Measurements from ENCODE around the gene KAT2A.

The KAT2A gene

DNA sequence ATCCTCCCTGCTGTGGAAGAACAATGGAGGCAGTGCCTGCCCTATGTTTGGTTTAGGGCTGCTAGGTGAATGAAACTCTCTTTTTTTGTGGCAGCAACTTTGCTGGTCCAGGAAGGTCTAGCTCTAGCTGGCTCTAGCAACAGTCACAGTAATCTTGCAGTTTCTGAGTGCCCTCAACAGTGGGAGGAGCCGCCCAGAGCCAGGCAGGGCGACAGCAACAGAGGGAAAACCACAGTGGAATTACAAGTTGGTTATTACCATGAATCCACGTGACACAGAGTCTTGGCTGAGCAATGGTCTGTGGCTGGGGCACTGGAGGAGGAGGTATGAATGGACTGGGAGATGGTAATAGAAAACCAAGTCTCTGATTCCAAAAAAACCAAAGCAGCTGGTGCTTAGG, 11.8 kb upstream of the KAT2A start:
- Histone ChIP-seq H3K4me3 (replicated peaks; ENCODE audit: low read depth, low read length) (no peak overlapping the region), H3K27me3 (replicated peaks; ENCODE audit: control insufficient read depth, insufficient read depth, low read length) (no peaks in the 10 kb centered on the region), H3K36me3 (ENCODE audit: control insufficient read depth, insufficient read depth, low read length) (peaks cover 31% of the 10 kb centered on the region)
- TF ChIP-seq, protein P1, sequence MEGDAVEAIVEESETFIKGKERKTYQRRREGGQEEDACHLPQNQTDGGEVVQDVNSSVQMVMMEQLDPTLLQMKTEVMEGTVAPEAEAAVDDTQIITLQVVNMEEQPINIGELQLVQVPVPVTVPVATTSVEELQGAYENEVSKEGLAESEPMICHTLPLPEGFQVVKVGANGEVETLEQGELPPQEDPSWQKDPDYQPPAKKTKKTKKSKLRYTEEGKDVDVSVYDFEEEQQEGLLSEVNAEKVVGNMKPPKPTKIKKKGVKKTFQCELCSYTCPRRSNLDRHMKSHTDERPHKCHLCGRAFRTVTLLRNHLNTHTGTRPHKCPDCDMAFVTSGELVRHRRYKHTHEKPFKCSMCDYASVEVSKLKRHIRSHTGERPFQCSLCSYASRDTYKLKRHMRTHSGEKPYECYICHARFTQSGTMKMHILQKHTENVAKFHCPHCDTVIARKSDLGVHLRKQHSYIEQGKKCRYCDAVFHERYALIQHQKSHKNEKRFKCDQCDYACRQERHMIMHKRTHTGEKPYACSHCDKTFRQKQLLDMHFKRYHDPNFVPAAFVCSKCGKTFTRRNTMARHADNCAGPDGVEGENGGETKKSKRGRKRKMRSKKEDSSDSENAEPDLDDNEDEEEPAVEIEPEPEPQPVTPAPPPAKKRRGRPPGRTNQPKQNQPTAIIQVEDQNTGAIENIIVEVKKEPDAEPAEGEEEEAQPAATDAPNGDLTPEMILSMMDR (IDR thresholded peaks at IDR 0.05; ENCODE audit: insufficient read depth, low read length, poor library complexity, severe bottlenecking), result no peak
- DNase-seq (ENCODE audit: extremely low read depth, insufficient read length), result no peak

- TF ChIP-seq, protein P1 (IDR thresholded peaks at IDR 0.05; ENCODE audit: insufficient read depth, low read length, poor library complexity, severe bottlenecking), result no peak
- DNase-seq (ENCODE audit: extremely low read depth, insufficient read length), result no peak
- Histone ChIP-seq H3K4me3 (replicated peaks; ENCODE audit: low read depth, low read length) (no peak overlapping the region), H3K27me3 (replicated peaks; ENCODE audit: control insufficient read depth, insufficient read depth, low read length) (no peaks in the 10 kb centered on the region), H3K36me3 (ENCODE audit: control insufficient read depth, insufficient read depth, low read length) (peaks cover 35% of the 10 kb centered on the region)
Observed at GRCh38 chr17:42131981-42132432, 10.8 kb upstream of the KAT2A start.

DNA sequence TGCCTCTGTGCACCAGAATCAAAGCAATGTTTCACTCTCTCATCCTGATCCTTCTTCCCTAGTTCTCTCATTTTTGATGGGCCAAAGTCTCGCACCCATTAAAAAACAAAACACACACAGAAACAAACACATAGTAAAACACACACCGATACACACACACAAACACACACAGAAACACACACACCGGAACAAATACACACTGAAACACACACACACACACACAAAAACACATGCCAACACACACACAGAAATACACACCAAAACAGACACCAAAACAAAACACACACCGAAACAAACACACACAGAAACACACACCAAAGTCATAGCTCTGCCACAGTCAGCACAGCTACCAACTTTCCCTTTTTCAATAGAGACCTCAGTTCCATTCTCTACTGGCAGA, 10.1 kb upstream of the KAT2A start:
- H3K4me3 ChIP-seq (replicated peaks; ENCODE audit: low read depth, low read length), result no peak overlapping the region
- no peak for DNase-seq (ENCODE audit: extremely low read depth, insufficient read length)
- TF ChIP-seq, protein P1 (IDR thresholded peaks at IDR 0.05; ENCODE audit: insufficient read depth, low read length, poor library complexity, severe bottlenecking), result no peak
- H3K27me3 ChIP-seq (replicated peaks; ENCODE audit: control insufficient read depth, insufficient read depth, low read length), result no peaks in the 10 kb centered on the region
- H3K36me3 ChIP-seq (ENCODE audit: control insufficient read depth, insufficient read depth, low read length), result peaks cover 39% of the 10 kb centered on the region

DNA sequence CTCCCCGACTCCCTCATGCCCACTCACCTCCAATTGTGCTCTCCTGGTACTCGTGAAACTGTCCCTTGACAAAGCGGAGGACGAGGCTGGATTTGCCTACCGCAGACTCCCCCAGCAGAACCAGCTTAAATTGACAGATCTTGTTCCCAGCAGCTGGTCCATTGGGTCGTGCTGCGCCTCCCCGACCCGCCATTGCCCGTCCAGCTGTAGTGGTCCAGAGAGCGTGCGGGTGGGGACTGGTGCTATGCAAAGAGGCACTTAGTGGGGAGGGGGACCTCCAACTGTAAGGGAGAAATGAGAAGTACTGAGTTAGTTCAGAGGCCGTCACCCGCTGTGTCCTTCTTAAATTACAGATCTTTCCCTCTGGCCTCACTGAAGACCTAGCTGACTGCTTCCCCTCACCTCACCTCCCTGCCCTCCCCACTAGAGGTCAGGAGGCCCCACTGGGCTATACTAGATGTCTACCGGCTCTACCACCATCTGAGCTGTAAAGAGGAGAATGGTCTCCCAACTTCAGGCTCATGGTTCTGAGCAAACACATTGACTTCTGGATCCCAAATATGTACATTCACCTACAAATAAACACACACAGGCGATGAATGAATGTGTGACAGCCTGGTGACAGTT, 9.3 kb upstream of the KAT2A start:
- no peak for DNase-seq (ENCODE audit: extremely low read depth, insufficient read length)
- TF ChIP-seq, protein P1 (IDR thresholded peaks at IDR 0.05; ENCODE audit: insufficient read depth, low read length, poor library complexity, severe bottlenecking), result no peak
- no peaks in the 10 kb centered on the region for H3K27me3 ChIP-seq (replicated peaks; ENCODE audit: control insufficient read depth, insufficient read depth, low read length)
- H3K4me3 ChIP-seq (replicated peaks; ENCODE audit: low read depth, low read length), result no peak overlapping the region
- H3K36me3 ChIP-seq (ENCODE audit: control insufficient read depth, insufficient read depth, low read length), result peaks cover 32% of the 10 kb centered on the region

DNA sequence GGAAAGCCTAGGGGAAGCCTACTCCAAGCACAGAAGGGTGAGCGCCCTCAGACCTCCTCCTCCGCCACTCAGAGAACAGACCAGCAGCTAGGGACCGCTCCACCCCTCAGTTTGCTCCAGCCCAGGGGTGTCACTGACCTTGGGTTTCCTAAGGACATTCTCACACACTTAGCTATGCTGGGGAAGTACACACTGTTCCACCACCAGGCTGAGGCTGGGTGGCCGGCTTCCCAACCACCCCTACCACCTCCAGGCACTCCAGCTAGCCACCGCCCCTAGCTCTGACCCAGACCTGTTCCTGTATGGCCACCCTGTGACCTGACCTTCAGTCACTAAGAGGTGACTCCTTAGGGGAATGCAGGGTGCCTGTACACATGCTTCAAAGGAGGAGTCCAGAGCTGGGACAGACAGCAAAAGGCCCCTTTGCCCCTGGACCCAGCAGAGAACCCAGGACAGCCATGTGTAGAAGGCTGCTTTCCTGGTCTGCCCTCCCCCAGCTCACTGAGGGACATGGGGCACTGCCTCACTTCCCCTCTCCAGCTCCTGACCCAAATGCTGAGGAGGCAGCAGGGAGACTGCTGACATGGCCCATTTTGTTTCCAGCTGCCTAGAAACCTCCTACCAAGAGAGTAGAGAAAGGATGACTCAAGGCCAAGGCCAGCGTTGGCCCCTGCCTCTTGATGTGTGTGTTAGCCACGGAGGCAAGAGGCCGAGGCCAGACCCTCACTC, 8.1 kb upstream of the KAT2A start:
- H3K27me3 ChIP-seq (replicated peaks; ENCODE audit: control insufficient read depth, insufficient read depth, low read length), result no peaks in the 10 kb centered on the region
- H3K4me3 ChIP-seq (replicated peaks; ENCODE audit: low read depth, low read length), result no peak overlapping the region
- peaks cover 35% of the 10 kb centered on the region for H3K36me3 ChIP-seq (ENCODE audit: control insufficient read depth, insufficient read depth, low read length)
- TF ChIP-seq, protein P1 (IDR thresholded peaks at IDR 0.05; ENCODE audit: insufficient read depth, low read length, poor library complexity, severe bottlenecking), result no peak
- DNase-seq (ENCODE audit: extremely low read depth, insufficient read length), result no peak

Data from GM06990 (cell line).